ENCODE results near the gene ITGA6. TPM values are rescaled to one million over a fixed set of nuclear protein-coding genes. Genes with fewer than 3 reads are reported as not detected.

Gene ITGA6
- polyA plus RNA-seq, 6 donors from 2014 or later: 0.36 to 0.74 (median 0.52) TPM; not detected in 1

- H3K4me3 Mint-ChIP-seq: no peak overlapping the region
- H3K9me3 Mint-ChIP-seq: no peaks in the 10 kb centered on the region
- ATAC-seq (ENCODE audit: low read depth in 2 of 2) (no peak), DNase-seq (no peak)
- H3K27ac Mint-ChIP-seq: no peak overlapping the region
- peaks cover 14 to 60% (median 35%) of the 10 kb centered on the region in 3 donors for H3K27me3 Mint-ChIP-seq
- no peaks in the 10 kb centered on the region for H3K36me3 Mint-ChIP-seq
- H3K4me1 Mint-ChIP-seq: no peaks in the 10 kb centered on the region
Observed at GRCh38 chr2:172451923-172452322, 24.5 kb downstream of the ITGA6 start.

DNA sequence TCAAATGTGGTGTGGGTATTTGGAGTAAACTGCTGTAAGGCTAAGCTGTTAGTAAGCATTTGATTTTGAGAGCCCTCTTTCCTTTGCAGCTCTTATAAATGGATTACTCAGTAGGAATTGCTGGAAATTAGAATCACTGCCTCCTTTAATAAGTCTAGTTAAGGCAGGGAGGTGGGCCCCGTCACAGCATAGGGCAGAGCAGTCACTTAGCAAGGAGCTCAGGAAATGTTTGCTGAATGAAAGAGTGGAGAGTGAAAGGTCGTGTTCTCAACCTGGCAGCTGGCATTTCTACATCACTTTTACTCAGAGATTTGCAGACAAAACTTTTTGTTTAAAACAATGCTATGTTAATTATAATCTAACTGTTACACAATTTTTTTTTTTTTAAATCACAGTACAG is 25.5 kb downstream of the ITGA6 start:
- H3K4me1 Mint-ChIP-seq: no peaks in the 10 kb centered on the region
- no peak overlapping the region for H3K4me3 Mint-ChIP-seq
- H3K36me3 Mint-ChIP-seq: no peaks in the 10 kb centered on the region
- H3K27ac Mint-ChIP-seq: no peak overlapping the region
- peaks cover 14 to 60% (median 35%) of the 10 kb centered on the region in 3 donors for H3K27me3 Mint-ChIP-seq
- H3K9me3 Mint-ChIP-seq: no peaks in the 10 kb centered on the region
- DNase-seq (no peak), ATAC-seq (ENCODE audit: low read depth in 2 of 2) (no peak)

- DNase-seq (no peak), ATAC-seq (ENCODE audit: low read depth in 2 of 2) (no peak)
- no peaks in the 10 kb centered on the region for H3K9me3 Mint-ChIP-seq
- no peak overlapping the region for H3K4me3 Mint-ChIP-seq
- H3K27me3 Mint-ChIP-seq: peaks cover 14 to 45% (median 20%) of the 10 kb centered on the region in 3 donors
- peaks cover 0 to 1% (median 0%) of the 10 kb centered on the region in 3 donors for H3K4me1 Mint-ChIP-seq
- no peak overlapping the region for H3K27ac Mint-ChIP-seq
- H3K36me3 Mint-ChIP-seq: no peaks in the 10 kb centered on the region
Observed at GRCh38 chr2:172454404-172455120, 27.2 kb downstream of the ITGA6 start.

- Mint-ChIP-seq H3K27me3 (peaks cover 14 to 41% (median 18%) of the 10 kb centered on the region in 3 donors), H3K27ac (no peak overlapping the region), H3K36me3 (no peaks in the 10 kb centered on the region), H3K9me3 (no peaks in the 10 kb centered on the region), H3K4me3 (no peak overlapping the region), H3K4me1 (peaks cover 0 to 7% (median 2%) of the 10 kb centered on the region in 3 donors)
- DNase-seq (no peak), ATAC-seq (ENCODE audit: low read depth in 2 of 2) (no peak)
Observed at GRCh38 chr2:172455121-172455515, 27.7 kb downstream of the ITGA6 start.

DNA sequence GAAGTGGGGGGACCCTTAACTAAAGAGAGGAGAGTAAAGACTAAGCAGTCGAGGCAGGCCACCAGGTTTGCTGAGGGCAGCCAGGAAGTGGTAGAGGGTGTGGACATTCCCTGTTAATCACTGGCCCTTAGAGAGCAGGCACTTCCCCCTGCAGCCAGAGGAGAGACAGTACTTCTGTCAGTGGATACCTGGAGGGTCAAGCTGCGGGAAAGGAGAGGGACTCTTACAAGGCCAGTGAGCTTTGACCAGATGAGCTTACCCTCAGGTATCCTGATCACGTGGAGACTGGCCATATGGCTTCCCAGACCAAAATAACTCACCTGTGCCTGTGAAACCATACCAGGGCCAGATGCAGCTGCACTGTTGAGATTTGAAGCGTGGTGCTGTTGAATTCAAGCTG is 28.6 kb downstream of the ITGA6 start:
- Mint-ChIP-seq H3K4me3 (peak overlapping the region in 1 of 8 donors; percentile 15), H3K27ac (peak overlapping the region in 2 of 6 donors; percentile 15 to 89), H3K27me3 (peaks cover 14 to 38% (median 18%) of the 10 kb centered on the region in 3 donors), H3K9me3 (no peaks in the 10 kb centered on the region), H3K36me3 (no peaks in the 10 kb centered on the region), H3K4me1 (peaks cover 3 to 10% (median 4%) of the 10 kb centered on the region in 3 donors)
- no peak for ATAC-seq (ENCODE audit: low read depth in 2 of 2)
- no peak for DNase-seq

GRCh38 chr2:172457536-172457935 is 30.1 kb downstream of the ITGA6 start:
- ATAC-seq (ENCODE audit: low read depth in 2 of 2) (no peak), DNase-seq (no peak)
- Mint-ChIP-seq H3K36me3 (no peaks in the 10 kb centered on the region), H3K27ac (peak overlapping the region in 1 of 6 donors; percentile 48), H3K9me3 (no peaks in the 10 kb centered on the region), H3K4me1 (peaks cover 9 to 16% (median 16%) of the 10 kb centered on the region in 3 donors), H3K27me3 (peaks cover 10 to 31% (median 18%) of the 10 kb centered on the region in 3 donors), H3K4me3 (no peak overlapping the region)

DNA sequence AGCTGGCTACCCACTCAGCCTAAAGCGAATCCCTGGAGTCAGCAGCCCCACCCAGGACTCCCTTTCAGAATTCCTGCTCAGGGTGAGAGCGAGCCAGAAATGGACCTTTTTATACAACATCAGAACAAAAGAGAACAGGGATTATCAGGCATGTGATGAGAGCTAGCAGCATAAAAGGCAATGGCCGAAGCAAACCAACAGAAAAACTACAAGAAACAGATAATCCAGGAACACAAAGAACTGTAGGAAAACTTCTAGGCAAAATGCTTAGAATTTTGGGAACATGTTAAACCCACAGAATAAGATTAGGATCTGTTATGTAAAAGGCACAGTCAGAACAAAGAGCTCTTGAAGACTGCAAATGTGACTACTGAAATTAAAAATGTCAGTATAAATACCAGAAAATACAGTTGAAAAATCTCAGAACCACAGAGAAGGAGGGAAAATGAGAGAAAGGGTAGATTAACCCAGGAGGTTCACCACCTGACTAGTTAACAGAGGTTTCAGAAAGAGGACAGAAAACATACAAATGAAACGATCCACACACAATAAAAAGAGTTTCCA is 31.3 kb downstream of the ITGA6 start:
- ATAC-seq (ENCODE audit: low read depth in 2 of 2) (no peak), DNase-seq (no peak)
- H3K36me3 Mint-ChIP-seq: no peaks in the 10 kb centered on the region
- H3K9me3 Mint-ChIP-seq: no peaks in the 10 kb centered on the region
- no peak overlapping the region for H3K4me3 Mint-ChIP-seq
- H3K4me1 Mint-ChIP-seq: peaks cover 20 to 27% (median 27%) of the 10 kb centered on the region in 3 donors
- H3K27ac Mint-ChIP-seq: no peak overlapping the region
- peaks cover 10 to 24% (median 16%) of the 10 kb centered on the region in 3 donors for H3K27me3 Mint-ChIP-seq

DNA sequence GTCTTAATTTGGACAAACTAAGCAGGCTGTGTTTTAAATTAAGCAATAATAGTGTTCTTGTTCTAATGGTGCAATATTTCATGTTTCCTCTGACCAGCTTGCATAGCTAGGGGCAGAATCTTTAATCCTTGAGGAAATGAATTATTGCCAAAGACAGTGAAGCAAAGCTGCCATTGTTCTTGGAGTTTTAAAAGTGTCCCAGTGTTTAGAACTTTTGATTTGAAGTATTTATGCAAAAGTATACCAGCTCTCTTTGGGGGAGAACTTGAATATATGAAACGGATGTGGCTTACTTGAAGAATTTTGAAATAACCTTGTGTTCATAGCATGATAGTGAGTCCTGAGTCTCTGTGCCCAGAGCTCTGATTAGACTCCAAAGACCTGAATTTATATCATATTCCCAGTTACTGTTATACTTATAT is 33.4 kb downstream of the ITGA6 start:
- H3K4me3 Mint-ChIP-seq: no peak overlapping the region

GRCh38 chr2:172461591-172462372 is 34.4 kb downstream of the ITGA6 start:
- Mint-ChIP-seq H3K9me3 (no peaks in the 10 kb centered on the region), H3K4me3 (peak overlapping the region in 6 of 8 donors; percentile 19 to 71 (median 60)), H3K27me3 (peaks cover 0 to 6% (median 5%) of the 10 kb centered on the region in 3 donors), H3K4me1 (peaks cover 39 to 47% (median 47%) of the 10 kb centered on the region in 3 donors), H3K27ac (peak overlapping the region in 1 of 6 donors; percentile 65), H3K36me3 (no peaks in the 10 kb centered on the region)
- ATAC-seq (ENCODE audit: low read depth in 2 of 2) (peak; percentile 68 to 69), DNase-seq (peak; percentile 54)

More for the DNA sequence above, 33.4 kb downstream of the ITGA6 start:
- no peak for ATAC-seq (ENCODE audit: low read depth in 2 of 2)
- Mint-ChIP-seq H3K27ac (no peak overlapping the region), H3K36me3 (no peaks in the 10 kb centered on the region), H3K4me1 (peaks cover 38 to 47% (median 45%) of the 10 kb centered on the region in 3 donors), H3K27me3 (peaks cover 2 to 12% (median 6%) of the 10 kb centered on the region in 3 donors), H3K9me3 (no peaks in the 10 kb centered on the region)
- no peak for DNase-seq

DNA sequence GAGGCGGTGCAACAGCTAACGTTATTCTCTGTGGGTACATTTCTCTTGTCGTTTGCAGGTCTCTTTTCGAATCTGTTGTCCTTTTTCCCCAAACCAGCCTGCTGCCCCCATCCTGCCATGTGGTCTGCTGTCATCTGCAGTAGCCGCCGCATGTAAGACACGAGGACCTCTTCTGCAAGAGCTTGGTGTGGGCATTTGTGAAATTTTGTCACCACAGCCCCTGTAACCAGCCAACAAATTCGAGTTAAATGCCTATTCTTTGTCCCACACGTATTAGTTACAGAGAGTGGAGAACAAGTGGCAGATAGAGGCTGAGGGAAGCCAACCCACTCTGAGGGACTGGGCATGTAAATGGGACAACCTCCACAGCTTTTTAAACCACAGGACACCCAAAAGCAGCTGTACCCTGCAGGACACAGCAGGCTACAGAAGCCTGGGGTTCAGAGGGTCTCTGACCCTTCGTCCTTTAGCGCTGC is 35.0 kb downstream of the ITGA6 start:
- Mint-ChIP-seq H3K4me1 (peaks cover 39 to 47% (median 47%) of the 10 kb centered on the region in 3 donors), H3K9me3 (no peaks in the 10 kb centered on the region), H3K4me3 (peak overlapping the region in 7 of 8 donors; percentile 6 to 72 (median 66)), H3K27me3 (peaks cover 0 to 9% (median 5%) of the 10 kb centered on the region in 3 donors), H3K27ac (no peak overlapping the region), H3K36me3 (no peaks in the 10 kb centered on the region)
- ATAC-seq (ENCODE audit: low read depth in 2 of 2) (peak; percentile 34 to 42), DNase-seq (peak; percentile 10)

DNA sequence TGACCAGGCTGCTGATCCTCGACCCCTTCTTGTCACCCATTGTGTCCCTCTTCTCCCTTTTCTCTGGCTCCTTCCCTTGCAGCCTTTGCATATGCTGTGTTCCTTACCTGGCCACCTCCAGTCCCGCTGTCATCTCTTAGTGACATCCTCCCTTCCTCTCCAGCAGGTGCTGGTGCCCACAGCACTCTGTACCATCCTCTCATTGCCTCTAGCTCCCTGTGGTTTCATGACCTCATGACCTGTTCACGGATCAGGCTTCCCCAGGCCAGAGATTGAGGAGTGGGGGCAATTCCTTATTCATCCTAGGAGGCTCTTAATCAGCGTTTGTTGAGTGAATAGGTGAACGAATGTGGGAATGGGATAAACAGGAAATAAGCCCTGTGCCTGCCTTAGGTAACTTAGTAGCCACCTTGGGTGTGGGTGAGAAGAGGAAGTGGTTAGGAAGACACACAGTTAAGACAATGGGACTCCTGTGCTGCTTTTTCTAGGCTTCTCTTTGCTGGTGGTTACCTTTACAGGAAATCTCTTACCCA is 35.5 kb downstream of the ITGA6 start:
- peak; percentile 72 to 73 for ATAC-seq (ENCODE audit: low read depth in 2 of 2)
- Mint-ChIP-seq H3K27me3 (peaks cover 0 to 5% (median under 1%) of the 10 kb centered on the region in 3 donors), H3K4me3 (peak overlapping the region; percentile 6 to 84 (median 68)), H3K27ac (peak overlapping the region in 5 of 6 donors; percentile 1 to 68 (median 53)), H3K4me1 (peaks cover 39 to 47% (median 47%) of the 10 kb centered on the region in 3 donors), H3K9me3 (no peaks in the 10 kb centered on the region), H3K36me3 (no peaks in the 10 kb centered on the region)
- DNase-seq: peak; percentile 33

- ATAC-seq (ENCODE audit: low read depth in 2 of 2) (no peak), DNase-seq (no peak)
- no peaks in the 10 kb centered on the region for H3K36me3 Mint-ChIP-seq
- H3K4me3 Mint-ChIP-seq: peak overlapping the region in 3 of 8 donors; percentile 7 to 62 (median 20)
- H3K27ac Mint-ChIP-seq: peak overlapping the region in 3 of 6 donors; percentile 33 to 83 (median 38)
- H3K9me3 Mint-ChIP-seq: no peaks in the 10 kb centered on the region
- H3K27me3 Mint-ChIP-seq: peaks cover 0 to 5% (median 0%) of the 10 kb centered on the region in 3 donors
- H3K4me1 Mint-ChIP-seq: peaks cover 39 to 47% (median 45%) of the 10 kb centered on the region in 3 donors
Observed at GRCh38 chr2:172464400-172465129, 37.2 kb downstream of the ITGA6 start.
